ENCODE measurements around the gene TESMIN. TPM values are rescaled to one million over a fixed set of nuclear protein-coding genes. Genes with fewer than 3 reads are reported as not detected.

TESMIN gene
- total RNA-seq, 1 experiment from 2014 or later = 78.8 TPM

- TF ChIP-seq FOXK1 (CRISPR knock-in tag; IDR thresholded peaks at IDR 0.05) = no peak
- TF ChIP-seq ATF2 (CRISPR knock-in tag; IDR thresholded peaks at IDR 0.05; ENCODE audit: borderline replicate concordance, low read depth) = no peak
- no peak for TF ChIP-seq MAX (CRISPR knock-in tag; IDR thresholded peaks at IDR 0.05)
Observed at GRCh38 chr11:68690671-68691401, 60.5 kb downstream of the TESMIN start (continued).

- Mint-ChIP-seq H3K27ac (no peak overlapping the region), H3K9me3 (0 out of 2 replicates have a peak, but pooled peaks cover 2% of the 10 kb centered on the region), H3K36me3 (peaks cover 29% of the 10 kb centered on the region), H3K4me1 (peaks cover 59% of the 10 kb centered on the region), H3K27me3 (ENCODE audit: low read depth) (peaks cover 17% of the 10 kb centered on the region), H3K4me3 (peak overlapping the region; percentile 46)
- CTCF ChIA-PET = no interaction called here
- DNase-seq (ENCODE audit: low spot score) = no peak
- ATAC-seq = no peak
- POLR2A ChIA-PET = interaction anchor here (0.7 kb wide), 1 partner anchor 58 kb away, joined by 3 read pairs; no protein-coding TSS in a partner anchor
- peak; percentile 82; the same call in 1 of the 2 replicates for TF ChIP-seq ZNF263 (CRISPR knock-in tag; IDR thresholded peaks at IDR 0.05; ENCODE audit: low read depth)
- TF ChIP-seq MXD4 (CRISPR knock-in tag; IDR thresholded peaks at IDR 0.05; ENCODE audit: borderline replicate concordance) = no peak
Observed at GRCh38 chr11:68689737-68690625, 61.3 kb downstream of the TESMIN start.

GRCh38 chr11:68688881-68689280 is 62.4 kb downstream of the TESMIN start:
- DNase-seq (ENCODE audit: low spot score) (no peak), ATAC-seq (no peak)
- no peak overlapping the region for H3K27ac Mint-ChIP-seq
- H3K27me3 Mint-ChIP-seq (ENCODE audit: low read depth) = peaks cover 25% of the 10 kb centered on the region
- TF ChIP-seq KAT7 (CRISPR knock-in tag; IDR thresholded peaks at IDR 0.05; ENCODE audit: borderline replicate concordance) (no peak), TEAD1 (CRISPR knock-in tag; IDR thresholded peaks at IDR 0.05) (no peak), USF2 (CRISPR knock-in tag; IDR thresholded peaks at IDR 0.05) (no peak), ZNF671 (CRISPR knock-in tag; IDR thresholded peaks at IDR 0.05) (no peak), OVOL2 (CRISPR knock-in tag; IDR thresholded peaks at IDR 0.05; ENCODE audit: borderline replicate concordance) (no peak), NFATC4 (CRISPR knock-in tag; IDR thresholded peaks at IDR 0.05) (no peak), ZNF423 (CRISPR knock-in tag; IDR thresholded peaks at IDR 0.05) (no peak), SMAD4 (CRISPR knock-in tag; IDR thresholded peaks at IDR 0.05) (no peak), ZNF121 (CRISPR knock-in tag; IDR thresholded peaks at IDR 0.05) (no peak), ZNF416 (CRISPR knock-in tag; IDR thresholded peaks at IDR 0.05) (no peak), HMGXB4 (CRISPR knock-in tag; IDR thresholded peaks at IDR 0.05) (no peak), NFYB (CRISPR knock-in tag; conservative IDR thresholded peaks at IDR 0.05; ENCODE audit: low read depth) (no peak), FOXP1 (CRISPR knock-in tag; IDR thresholded peaks at IDR 0.05; ENCODE audit: borderline replicate concordance) (no peak), NR3C1 (CRISPR knock-in tag; conservative IDR thresholded peaks at IDR 0.05; ENCODE audit: low read depth) (no peak)
- ChIA-PET CTCF (interaction anchor here (1.1 kb wide), 1 partner anchor 109 kb away, joined by 3 read pairs; no protein-coding TSS in a partner anchor), POLR2A (no interaction called here)
- peaks cover 29% of the 10 kb centered on the region for H3K36me3 Mint-ChIP-seq
- H3K9me3 Mint-ChIP-seq = no peaks in the 10 kb centered on the region
- peaks cover 49% of the 10 kb centered on the region for H3K4me1 Mint-ChIP-seq
- H3K4me3 Mint-ChIP-seq = no peak overlapping the region
